Measurements from ENCODE around the gene UPK1B.

UPK1B gene

GRCh38 chr3:119225121-119225520 lies 51.7 kb downstream of the UPK1B start:
- Histone ChIP-seq H3K4me1 (ENCODE audit: low read length) (no peaks in the 10 kb centered on the region), H2AFZ (ENCODE audit: low read depth, low read length) (no peak overlapping the region), H3K9me3 (ENCODE audit: insufficient read depth, low read length) (no peaks in the 10 kb centered on the region), H3K36me3 (replicated peaks; ENCODE audit: low read depth, low read length) (peaks cover 48% of the 10 kb centered on the region), H3K27me3 (ENCODE audit: low read depth, low read length) (no peaks in the 10 kb centered on the region), H3K4me3 (ENCODE audit: low read length) (no peak overlapping the region), H3K79me2 (ENCODE audit: low read length) (no peaks in the 10 kb centered on the region), H4K20me1 (ENCODE audit: insufficient read depth, low read length) (no peaks in the 10 kb centered on the region), H3K27ac (ENCODE audit: low read length) (no peak overlapping the region), H3K9ac (ENCODE audit: low read length) (no peak overlapping the region), H3K4me2 (ENCODE audit: low read length) (no peak overlapping the region)
- TF ChIP-seq, protein P1, sequence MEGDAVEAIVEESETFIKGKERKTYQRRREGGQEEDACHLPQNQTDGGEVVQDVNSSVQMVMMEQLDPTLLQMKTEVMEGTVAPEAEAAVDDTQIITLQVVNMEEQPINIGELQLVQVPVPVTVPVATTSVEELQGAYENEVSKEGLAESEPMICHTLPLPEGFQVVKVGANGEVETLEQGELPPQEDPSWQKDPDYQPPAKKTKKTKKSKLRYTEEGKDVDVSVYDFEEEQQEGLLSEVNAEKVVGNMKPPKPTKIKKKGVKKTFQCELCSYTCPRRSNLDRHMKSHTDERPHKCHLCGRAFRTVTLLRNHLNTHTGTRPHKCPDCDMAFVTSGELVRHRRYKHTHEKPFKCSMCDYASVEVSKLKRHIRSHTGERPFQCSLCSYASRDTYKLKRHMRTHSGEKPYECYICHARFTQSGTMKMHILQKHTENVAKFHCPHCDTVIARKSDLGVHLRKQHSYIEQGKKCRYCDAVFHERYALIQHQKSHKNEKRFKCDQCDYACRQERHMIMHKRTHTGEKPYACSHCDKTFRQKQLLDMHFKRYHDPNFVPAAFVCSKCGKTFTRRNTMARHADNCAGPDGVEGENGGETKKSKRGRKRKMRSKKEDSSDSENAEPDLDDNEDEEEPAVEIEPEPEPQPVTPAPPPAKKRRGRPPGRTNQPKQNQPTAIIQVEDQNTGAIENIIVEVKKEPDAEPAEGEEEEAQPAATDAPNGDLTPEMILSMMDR (IDR thresholded peaks at IDR 0.05; ENCODE audit: low read depth, low read length), result no peak
- TF ChIP-seq EZH2phosphoT487 (IDR thresholded peaks at IDR 0.05; ENCODE audit: low read depth), result no peak

- Histone ChIP-seq H3K27ac (ENCODE audit: low read length) (no peak overlapping the region), H3K27me3 (ENCODE audit: low read depth, low read length) (no peaks in the 10 kb centered on the region)
Observed at GRCh38 chr3:119227070-119227850, 53.9 kb downstream of the UPK1B start.

GRCh38 chr3:119228373-119229145 lies 55.2 kb downstream of the UPK1B start:
- no peak overlapping the region for H3K4me2 ChIP-seq (ENCODE audit: low read length)
- H3K4me3 ChIP-seq (ENCODE audit: low read length), result no peak overlapping the region
- H4K20me1 ChIP-seq (ENCODE audit: insufficient read depth, low read length), result no peaks in the 10 kb centered on the region; the same call in 1 of the 2 replicates
- H3K27me3 ChIP-seq (ENCODE audit: low read depth, low read length), result no peaks in the 10 kb centered on the region
- no peaks in the 10 kb centered on the region for H3K4me1 ChIP-seq (ENCODE audit: low read length)
- no peaks in the 10 kb centered on the region for H3K79me2 ChIP-seq (ENCODE audit: low read length)
- H3K9me3 ChIP-seq (ENCODE audit: insufficient read depth, low read length), result no peaks in the 10 kb centered on the region
- H2AFZ ChIP-seq (ENCODE audit: low read depth, low read length), result no peak overlapping the region
- TF ChIP-seq EZH2phosphoT487 (IDR thresholded peaks at IDR 0.05; ENCODE audit: low read depth), result no peak
- TF ChIP-seq, protein P1 (IDR thresholded peaks at IDR 0.05; ENCODE audit: low read depth, low read length), result no peak
- H3K36me3 ChIP-seq (replicated peaks; ENCODE audit: low read depth, low read length), result peaks cover 59% of the 10 kb centered on the region
- no peak overlapping the region for H3K9ac ChIP-seq (ENCODE audit: low read length)
- H3K27ac ChIP-seq (ENCODE audit: low read length), result no peak overlapping the region

More at GRCh38 chr3:119227070-119227850, 53.9 kb downstream of the UPK1B start:
- Histone ChIP-seq H3K4me3 (ENCODE audit: low read length) (no peak overlapping the region), H3K79me2 (ENCODE audit: low read length) (no peaks in the 10 kb centered on the region), H3K9me3 (ENCODE audit: insufficient read depth, low read length) (no peaks in the 10 kb centered on the region), H3K4me1 (ENCODE audit: low read length) (no peaks in the 10 kb centered on the region), H3K36me3 (replicated peaks; ENCODE audit: low read depth, low read length) (peaks cover 54% of the 10 kb centered on the region), H3K4me2 (ENCODE audit: low read length) (no peak overlapping the region), H2AFZ (ENCODE audit: low read depth, low read length) (no peak overlapping the region), H3K9ac (ENCODE audit: low read length) (no peak overlapping the region), H4K20me1 (ENCODE audit: insufficient read depth, low read length) (no peaks in the 10 kb centered on the region)
- no peak for TF ChIP-seq EZH2phosphoT487 (IDR thresholded peaks at IDR 0.05; ENCODE audit: low read depth)
- TF ChIP-seq, protein P1 (IDR thresholded peaks at IDR 0.05; ENCODE audit: low read depth, low read length), result no peak

GRCh38 chr3:119229190-119229589 lies 55.8 kb downstream of the UPK1B start:
- Histone ChIP-seq H4K20me1 (ENCODE audit: insufficient read depth, low read length) (no peaks in the 10 kb centered on the region; the same call in 1 of the 2 replicates), H3K79me2 (ENCODE audit: low read length) (no peaks in the 10 kb centered on the region), H3K4me2 (ENCODE audit: low read length) (no peak overlapping the region), H3K9ac (ENCODE audit: low read length) (no peak overlapping the region), H3K36me3 (replicated peaks; ENCODE audit: low read depth, low read length) (peaks cover 55% of the 10 kb centered on the region), H3K4me1 (ENCODE audit: low read length) (no peaks in the 10 kb centered on the region), H3K9me3 (ENCODE audit: insufficient read depth, low read length) (no peaks in the 10 kb centered on the region), H3K27me3 (ENCODE audit: low read depth, low read length) (no peaks in the 10 kb centered on the region), H2AFZ (ENCODE audit: low read depth, low read length) (no peak overlapping the region), H3K27ac (ENCODE audit: low read length) (no peak overlapping the region), H3K4me3 (ENCODE audit: low read length) (no peak overlapping the region)
- TF ChIP-seq, protein P1 (IDR thresholded peaks at IDR 0.05; ENCODE audit: low read depth, low read length), result no peak
- TF ChIP-seq EZH2phosphoT487 (IDR thresholded peaks at IDR 0.05; ENCODE audit: low read depth), result no peak

All from OCI-LY3 (cell line).